H9 (cell line): Measurements from ENCODE around the gene EML4. TPM values are rescaled to one million over a fixed set of nuclear protein-coding genes. Genes with fewer than 3 reads are reported as not detected.

Experiments
- DNase-seq: peaks from one replicate; pipeline ENCODE4 v3.0.0-alpha.2; 2017
- H2AFZ ChIP-seq: one replicate; pipeline ENCODE4 v1.6.1; 2013; ENCODE audit warnings: mild to moderate bottlenecking, low read length, control low read depth, moderate library complexity
- H2AK5ac ChIP-seq: 2 replicates; pipeline ENCODE4 v1.6.1; 2013; ENCODE audit warnings: low read length, control low read depth, mixed read lengths; ENCODE audit not compliant: insufficient read length
- H2BK120ac ChIP-seq: one replicate; pipeline ENCODE4 v1.6.1; 2013; ENCODE audit warnings: low read depth, mild to moderate bottlenecking, low read length, control low read depth, inconsistent platforms; ENCODE audit not compliant: poor library complexity, severe bottlenecking
- H2BK12ac ChIP-seq: 2 replicates; pipeline ENCODE4 v1.6.1; 2013; ENCODE audit warnings: low read length, control low read depth, mixed read lengths, low read depth; ENCODE audit not compliant: insufficient read length
- H2BK15ac ChIP-seq: 2 replicates; pipeline ENCODE4 v1.6.1; 2013; ENCODE audit warnings: low read depth, low read length, control low read depth
- H2BK20ac ChIP-seq: one replicate; pipeline ENCODE4 v1.6.1; 2013; ENCODE audit warnings: low read depth, mild to moderate bottlenecking, low read length, control low read depth, inconsistent platforms; ENCODE audit not compliant: poor library complexity, severe bottlenecking
- H2BK5ac ChIP-seq: 2 replicates; pipeline ENCODE4 v1.6.1; 2013; ENCODE audit warnings: low read length, control low read depth, mixed read lengths; ENCODE audit not compliant: insufficient read length
- H3K14ac ChIP-seq: 2 replicates; pipeline ENCODE4 v1.6.1; 2013; ENCODE audit warnings: low read length, control low read depth; ENCODE audit not compliant: insufficient read depth
- H3K18ac ChIP-seq: 2 replicates; pipeline ENCODE4 v1.6.1; 2013; ENCODE audit warnings: low read depth, mild to moderate bottlenecking, mixed read lengths, low read length, control low read depth; ENCODE audit not compliant: insufficient read length
- H3K23ac ChIP-seq: 2 replicates; pipeline ENCODE4 v1.6.1; 2013; ENCODE audit warnings: low read length, control low read depth, mixed read lengths, low read depth; ENCODE audit not compliant: insufficient read length
- H3K23me2 ChIP-seq: 2 replicates; pipeline ENCODE4 v1.6.1; 2013; ENCODE audit warnings: low read depth, mild to moderate bottlenecking, mixed read lengths, low read length, control low read depth; ENCODE audit not compliant: insufficient read length, poor library complexity, severe bottlenecking
- H3K27ac ChIP-seq: 2 replicates; pipeline ENCODE4 v1.5.1; 2013; ENCODE audit warnings: low read length, control low read depth, mixed read lengths, low read depth; ENCODE audit not compliant: insufficient read length
- H3K27me3 ChIP-seq: 2 replicates; pipeline ENCODE4 v1.6.1; 2013; ENCODE audit warnings: low read length, control low read depth, inconsistent platforms; ENCODE audit not compliant: insufficient read depth
- H3K4ac ChIP-seq: 2 replicates; pipeline ENCODE4 v1.6.1; 2013; ENCODE audit warnings: low read depth, mild to moderate bottlenecking, control low read depth, inconsistent platforms, low read length, moderate library complexity
- H3K4me1 ChIP-seq: 2 replicates; pipeline ENCODE4 v1.6.1; 2013; ENCODE audit warnings: low read length, control low read depth, inconsistent platforms; ENCODE audit not compliant: insufficient read depth
- H3K4me2 ChIP-seq: 2 replicates; pipeline ENCODE4 v1.6.1; 2013; ENCODE audit warnings: low read length, control low read depth, mixed read lengths; ENCODE audit not compliant: insufficient read length, insufficient read depth
- H3K56ac ChIP-seq: 2 replicates; pipeline ENCODE4 v1.6.1; 2013; ENCODE audit warnings: low read depth, mild to moderate bottlenecking, mixed read lengths, low read length, control low read depth; ENCODE audit not compliant: insufficient read length
- H3K79me1 ChIP-seq: 2 replicates; pipeline ENCODE4 v1.6.1; 2013; ENCODE audit warnings: low read depth, mild to moderate bottlenecking, moderate library complexity, low read length, control low read depth, inconsistent platforms; ENCODE audit not compliant: insufficient read depth, poor library complexity, severe bottlenecking
- H3K79me2 ChIP-seq: 2 replicates; pipeline ENCODE4 v1.6.1; 2013; ENCODE audit warnings: low read length, control low read depth, inconsistent platforms; ENCODE audit not compliant: insufficient read depth
- H3K9ac ChIP-seq: 2 replicates; pipeline ENCODE4 v1.6.1; 2013; ENCODE audit warnings: low read length, control low read depth, mixed read lengths; ENCODE audit not compliant: insufficient read length; ENCODE audit errors: extremely low read depth
- H3K9me3 ChIP-seq: one replicate; pipeline ENCODE4 v1.6.1; 2013; ENCODE audit warnings: low read depth, low read length, inconsistent platforms; ENCODE audit not compliant: control insufficient read depth
- H3T11ph ChIP-seq: one replicate; pipeline ENCODE4 v1.6.1; 2013; ENCODE audit warnings: mild to moderate bottlenecking, low read length, control low read depth, inconsistent platforms
- H4K20me1 ChIP-seq: one replicate; pipeline ENCODE4 v1.6.1; 2013; ENCODE audit not compliant: control insufficient read depth, insufficient read length, insufficient read depth
- H4K5ac ChIP-seq: 2 replicates; pipeline ENCODE4 v1.6.1; 2013; ENCODE audit warnings: low read depth, mild to moderate bottlenecking, mixed read lengths, low read length, control low read depth; ENCODE audit not compliant: insufficient read length
- H4K8ac ChIP-seq: replicated peaks from 2 replicates; pipeline ENCODE4 v1.6.1; 2013; ENCODE audit warnings: low read length, control low read depth, mixed read lengths, low read depth; ENCODE audit not compliant: insufficient read length
- H4K91ac ChIP-seq: 2 replicates; pipeline ENCODE4 v1.6.1; 2013; ENCODE audit warnings: low read depth, mild to moderate bottlenecking, moderate library complexity, mixed read lengths, low read length, control low read depth; ENCODE audit not compliant: insufficient read length
- H3K27ac Mint-ChIP-seq, 3 experiments: 2 replicates in 2 of 3; 3 replicates in 1 of 3; pipeline ENCODE4 v1.8.0; 2020 to 2021; ENCODE audit warnings: mixed read lengths in 3 of 3, mild to moderate bottlenecking in 1 of 3, moderate library complexity in 1 of 3
- H3K27me3 Mint-ChIP-seq: 2 replicates; pipeline ENCODE4 v1.8.0; 2021; ENCODE audit warnings: low read depth, mild to moderate bottlenecking, moderate library complexity, mixed read lengths
- H3K36me3 Mint-ChIP-seq, 3 experiments: 2 replicates in 2 of 3; 3 replicates in 1 of 3; pipeline ENCODE4 v1.8.0; 2020 to 2021; ENCODE audit warnings: low read depth in 3 of 3, mixed read lengths in 3 of 3; ENCODE audit not compliant: insufficient read depth in 1 of 3
- H3K4me1 Mint-ChIP-seq, 2 experiments: 2 replicates each; pipeline ENCODE4 v1.8.0; 2020; ENCODE audit warnings: mixed read lengths in 2 of 2
- H3K4me3 Mint-ChIP-seq, 2 experiments: 2 replicates in 1 of 2; 3 replicates in 1 of 2; pipeline ENCODE4 v1.8.0; 2020 to 2021; ENCODE audit warnings: mild to moderate bottlenecking in 2 of 2, mixed read lengths in 2 of 2, moderate library complexity in 1 of 2
- H3K9me3 Mint-ChIP-seq, 2 experiments: 2 replicates in 1 of 2; 3 replicates in 1 of 2; pipeline ENCODE4 v1.8.0; 2020; ENCODE audit warnings: mild to moderate bottlenecking in 2 of 2, mixed read lengths in 2 of 2, moderate library complexity in 1 of 2
- WGBS: extraction: QIAGEN DNeasy Blood & Tissue Kit; methylation state at CpG from one replicate; pipeline ENCODE4 v1.1.7; 2013; ENCODE audit warnings: missing lambda C conversion rate, low lambda C conversion rate, mixed read lengths; ENCODE audit not compliant: insufficient read length; ENCODE audit errors: extremely low coverage; 5-methylcytosine and 5-hydroxymethylcytosine counted together
- total RNA-seq: library from RNA; stranded (reverse); gene quantifications from 2 replicates; pipeline ENCODE4 v1.2.1, GENCODE V29; 2021
- TF ChIP-seq, protein P1 (sequence below): fragments of 200-600 bp; sonication (generic); conservative IDR thresholded peaks from 3 replicates; pipeline ENCODE4 v1.8.0; 2021; ENCODE audit warnings: antibody characterized with exemption, mild to moderate bottlenecking

EML4 gene
- total RNA-seq, 1 experiment from 2014 or later = 68.6 TPM

DNA sequence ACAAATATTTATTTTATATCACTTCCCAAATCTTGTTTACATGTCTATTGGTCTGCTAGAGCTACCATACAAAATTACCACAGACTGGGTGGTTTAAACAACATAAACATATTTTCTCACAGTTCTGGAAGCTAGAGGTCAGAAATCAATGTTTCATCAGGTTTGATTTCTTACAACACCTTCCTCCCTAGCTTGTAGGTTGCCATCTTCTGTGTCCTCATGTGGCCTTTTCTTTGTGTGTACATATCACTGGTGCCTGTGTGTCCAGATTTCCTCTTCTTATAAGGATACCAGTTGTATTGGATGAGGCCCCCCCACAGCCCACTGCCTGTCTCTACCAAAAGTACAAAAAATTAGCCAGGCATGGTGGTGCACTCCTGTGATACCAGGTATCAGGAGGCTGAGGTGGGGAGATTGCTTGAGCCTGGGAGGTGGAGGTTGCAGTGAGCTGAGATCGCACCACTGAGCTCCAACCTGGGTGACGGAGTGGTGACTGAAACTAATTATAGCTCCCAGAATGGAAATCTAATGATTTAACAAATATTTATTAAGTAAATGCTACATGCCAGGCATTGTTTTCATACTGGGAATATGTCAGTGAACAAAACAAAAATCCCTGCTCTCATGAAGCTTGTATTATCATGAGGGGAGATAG, 13.6 kb downstream of the EML4 start:
- Histone ChIP-seq H2BK15ac (no peak overlapping the region), H2BK20ac (no peak overlapping the region), H2BK12ac (no peak overlapping the region), H3T11ph (no peak overlapping the region), H3K4me2 (no peak overlapping the region), H2AK5ac (no peak overlapping the region), H3K18ac (no peak overlapping the region), H3K27ac (no peak overlapping the region), H3K56ac (no peak overlapping the region), H3K9me3 (no peaks in the 10 kb centered on the region), H3K14ac (no peak overlapping the region), H3K23ac (no peak overlapping the region), H2BK120ac (no peak overlapping the region), H2AFZ (no peak overlapping the region), H3K23me2 (no peaks in the 10 kb centered on the region), H4K20me1 (no peaks in the 10 kb centered on the region), H3K9ac (no peak overlapping the region), H4K8ac (no peak overlapping the region), H4K5ac (no peak overlapping the region), H3K79me1 (peaks cover 2% of the 10 kb centered on the region), H3K27me3 (no peaks in the 10 kb centered on the region), H3K79me2 (peaks cover 12% of the 10 kb centered on the region; the same call in 1 of the 2 replicates), H2BK5ac (no peak overlapping the region), H3K4ac (no peak overlapping the region), H4K91ac (no peak overlapping the region), H3K4me1 (no peaks in the 10 kb centered on the region)
- H3K36me3 Mint-ChIP-seq = peaks cover 2 to 15% (median 5%) of the 10 kb centered on the region in 3 experiments
- no peak overlapping the region for H3K4me3 Mint-ChIP-seq
- no CpG with 5 or more reads among the region's 2 CpGs for WGBS
- TF ChIP-seq, protein P1, sequence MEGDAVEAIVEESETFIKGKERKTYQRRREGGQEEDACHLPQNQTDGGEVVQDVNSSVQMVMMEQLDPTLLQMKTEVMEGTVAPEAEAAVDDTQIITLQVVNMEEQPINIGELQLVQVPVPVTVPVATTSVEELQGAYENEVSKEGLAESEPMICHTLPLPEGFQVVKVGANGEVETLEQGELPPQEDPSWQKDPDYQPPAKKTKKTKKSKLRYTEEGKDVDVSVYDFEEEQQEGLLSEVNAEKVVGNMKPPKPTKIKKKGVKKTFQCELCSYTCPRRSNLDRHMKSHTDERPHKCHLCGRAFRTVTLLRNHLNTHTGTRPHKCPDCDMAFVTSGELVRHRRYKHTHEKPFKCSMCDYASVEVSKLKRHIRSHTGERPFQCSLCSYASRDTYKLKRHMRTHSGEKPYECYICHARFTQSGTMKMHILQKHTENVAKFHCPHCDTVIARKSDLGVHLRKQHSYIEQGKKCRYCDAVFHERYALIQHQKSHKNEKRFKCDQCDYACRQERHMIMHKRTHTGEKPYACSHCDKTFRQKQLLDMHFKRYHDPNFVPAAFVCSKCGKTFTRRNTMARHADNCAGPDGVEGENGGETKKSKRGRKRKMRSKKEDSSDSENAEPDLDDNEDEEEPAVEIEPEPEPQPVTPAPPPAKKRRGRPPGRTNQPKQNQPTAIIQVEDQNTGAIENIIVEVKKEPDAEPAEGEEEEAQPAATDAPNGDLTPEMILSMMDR = no peak
- H3K9me3 Mint-ChIP-seq = peaks cover 0 to 2% of the 10 kb centered on the region in 2 experiments; a peak in 1 of 5 replicates
- H3K4me1 Mint-ChIP-seq = peaks cover 7% of the 10 kb centered on the region in 2 experiments
- no peaks in the 10 kb centered on the region for H3K27me3 Mint-ChIP-seq
- DNase-seq = no peak
- H3K27ac Mint-ChIP-seq = peak overlapping the region in 1 of 3 experiments; percentile 80; a peak in 1 of 7 replicates
